HG03432 (cell line): ENCODE measurements around the gene CARD11.
"Not testable (repeated sequence)": the region's sequence is repeated elsewhere in the genome, so short reads cannot be mapped to it uniquely, and the experiment has no call there.

Experiments used
- ATAC-seq: cut with Tn5 transposase; IDR thresholded peaks from one replicate; pipeline ENCODE4 v1.9.1; 2021; ENCODE audit warnings: mild to moderate bottlenecking, moderate library complexity; ENCODE audit not compliant: unreplicated experiment

Gene CARD11

DNA sequence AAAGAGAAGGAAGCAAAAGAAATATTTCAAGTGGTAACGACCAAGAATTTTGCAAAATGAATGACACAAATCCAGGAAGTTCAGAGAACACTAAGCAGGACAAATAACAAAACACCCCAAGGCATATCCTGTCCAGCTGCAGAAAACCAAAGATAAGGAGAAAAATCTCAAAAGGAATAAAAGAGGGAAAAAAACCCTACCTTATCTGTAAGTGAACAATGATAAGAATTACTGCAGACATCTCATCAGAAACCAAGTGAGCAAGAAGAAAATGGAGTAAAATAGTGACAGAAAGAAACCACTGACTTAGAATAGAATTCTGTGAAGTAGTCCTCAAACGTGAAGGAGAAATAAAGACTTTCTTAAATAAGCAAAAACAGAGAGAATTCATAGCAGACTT lies 21.8 kb downstream of the CARD11 start:
- no peak for ATAC-seq

DNA sequence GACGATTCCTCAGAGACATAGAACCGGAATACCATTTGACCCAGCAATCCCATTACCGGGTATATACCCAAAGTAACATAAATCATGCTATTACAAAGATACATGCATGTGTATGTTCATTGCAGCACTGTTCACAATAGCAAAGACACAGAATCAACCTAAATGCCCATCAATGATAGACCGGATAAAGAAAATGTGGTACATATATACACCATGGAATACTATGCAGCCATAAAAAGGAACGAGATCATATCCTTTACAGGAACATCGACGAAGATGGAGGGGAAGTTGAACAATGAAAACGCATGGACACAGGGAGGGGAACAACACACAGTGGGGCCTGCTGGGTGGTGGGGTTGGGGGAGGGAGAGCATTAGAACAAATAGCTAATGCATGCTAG lies 22.4 kb downstream of the CARD11 start:
- not testable (repeated sequence) for ATAC-seq

- ATAC-seq: no peak
Measured at GRCh38 chr7:3020416-3020815, 23.3 kb downstream of the CARD11 start.

DNA sequence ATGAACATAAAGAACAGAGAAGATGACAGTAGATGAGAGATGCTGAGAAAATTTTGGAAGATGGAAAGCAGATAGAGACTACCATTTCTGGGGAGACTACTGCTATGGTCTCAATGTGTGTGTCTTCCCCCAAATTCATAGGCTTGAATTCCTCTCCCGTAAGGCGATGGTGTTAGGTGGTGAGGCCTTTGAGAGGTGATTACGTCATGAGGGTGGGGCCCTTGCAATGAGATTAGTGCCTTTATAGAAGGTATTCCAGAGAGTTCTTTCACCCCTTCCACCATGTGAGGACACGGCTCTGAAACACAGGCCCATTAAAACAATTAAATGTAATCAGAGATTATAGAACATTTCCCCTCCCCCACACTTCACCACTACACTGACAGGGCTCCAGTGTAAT lies 23.9 kb downstream of the CARD11 start:
- no peak for ATAC-seq

DNA sequence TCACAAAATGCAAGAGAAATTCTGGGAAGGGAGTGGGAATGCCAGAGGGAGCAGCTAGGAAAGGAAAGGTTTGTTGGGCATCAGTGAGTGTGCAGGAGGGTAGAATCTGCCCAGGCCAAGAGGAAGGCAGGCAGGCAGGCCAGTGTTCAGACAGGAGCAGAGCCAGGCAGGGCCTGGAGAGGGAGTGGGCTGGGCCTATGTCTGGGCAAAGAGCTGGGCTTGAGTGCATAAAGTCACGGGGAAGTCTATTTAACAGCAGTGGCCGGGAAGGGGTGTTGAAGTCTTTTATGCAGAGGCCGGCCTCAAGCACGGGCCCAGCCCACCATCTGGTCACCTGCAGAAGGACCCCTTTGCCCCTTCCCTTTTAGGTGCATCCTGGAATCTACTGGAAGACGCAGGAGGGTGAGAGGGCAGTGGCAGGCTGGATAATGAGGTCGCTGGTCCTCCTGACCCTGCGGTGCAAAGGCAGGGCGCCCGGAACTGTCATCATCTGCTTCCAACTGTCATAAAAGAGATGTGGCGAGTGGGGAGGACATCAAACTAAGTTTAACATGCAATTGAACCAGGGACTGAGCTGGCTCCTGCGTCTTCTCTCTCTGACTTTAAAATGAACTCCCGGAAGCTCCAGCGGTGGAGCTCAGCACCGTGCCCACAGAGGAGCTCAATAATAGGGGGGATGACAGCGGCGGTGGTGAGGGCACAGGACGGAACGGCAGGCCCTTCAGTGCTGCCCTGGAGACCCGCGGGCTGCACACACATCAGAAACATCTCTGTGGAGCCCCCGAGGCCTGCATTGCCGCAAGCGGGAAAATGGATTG lies 29.5 kb downstream of the CARD11 start:
- ATAC-seq: no peak

- ATAC-seq: no peak
Measured at GRCh38 chr7:3011211-3011852, 32.3 kb downstream of the CARD11 start.

DNA sequence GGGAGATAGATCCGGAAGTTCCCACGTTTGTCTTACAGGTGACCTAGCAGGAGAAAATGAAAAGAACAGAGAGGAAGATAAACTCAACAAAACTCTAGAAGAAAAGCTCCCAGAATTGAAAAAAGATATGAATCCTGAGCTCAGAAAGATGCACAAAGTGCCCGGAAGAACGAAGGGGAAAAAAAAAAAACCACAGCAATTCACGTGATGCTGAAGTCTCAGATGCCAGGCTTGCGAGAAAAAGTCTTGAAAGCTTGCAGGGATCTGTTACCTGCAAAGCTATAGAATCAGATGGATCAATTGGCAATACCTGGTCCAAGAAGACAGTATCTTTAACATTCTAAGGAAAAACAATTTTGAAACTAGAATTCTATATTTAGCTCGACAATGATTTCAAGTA lies 33.5 kb downstream of the CARD11 start:
- no peak for ATAC-seq

- ATAC-seq: no peak
Measured at GRCh38 chr7:3009086-3009485, 34.6 kb downstream of the CARD11 start.

DNA sequence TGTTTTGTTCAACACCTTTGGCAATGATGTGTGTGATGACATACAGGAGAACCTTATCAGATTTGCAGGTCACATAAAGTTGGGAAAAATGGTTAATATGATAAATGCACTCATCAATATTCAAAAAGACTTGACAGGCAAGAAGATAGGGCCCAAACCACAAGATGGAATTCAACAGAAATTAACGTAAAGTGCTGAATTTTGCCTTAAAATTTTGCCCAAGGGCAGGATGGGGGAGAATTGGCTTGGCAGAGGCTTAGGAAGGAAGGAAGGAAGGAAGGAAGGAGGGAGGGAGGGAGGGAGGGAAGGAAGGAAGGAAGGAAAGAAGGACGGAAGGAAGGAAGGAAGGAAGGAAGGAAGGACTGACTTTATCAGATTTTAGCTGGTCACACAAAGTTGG lies 35.3 kb downstream of the CARD11 start:
- ATAC-seq: no peak

GRCh38 chr7:3007696-3008095 lies 36.0 kb downstream of the CARD11 start:
- no peak for ATAC-seq

DNA sequence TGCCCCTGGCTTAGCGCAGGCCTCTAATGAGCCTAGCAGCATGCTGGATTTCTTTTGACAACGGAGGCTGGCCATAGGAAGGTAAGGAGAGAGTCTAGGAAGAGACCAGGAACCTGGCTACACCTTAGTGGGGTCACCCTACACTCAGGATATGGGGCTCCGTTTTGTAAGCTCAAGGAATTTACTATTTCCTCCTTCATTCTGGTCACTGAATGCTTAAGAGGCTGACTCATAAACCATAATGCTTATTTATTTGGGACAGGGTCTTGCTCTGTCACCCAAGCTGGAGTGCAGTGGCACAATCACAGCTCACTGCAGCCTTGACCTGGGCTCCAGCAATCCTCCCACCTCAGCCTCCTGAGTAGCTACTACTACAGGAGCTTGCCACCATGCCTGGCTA lies 38.4 kb downstream of the CARD11 start:
- ATAC-seq: no peak

- ATAC-seq: no peak
Measured at GRCh38 chr7:3003936-3004335, 39.7 kb downstream of the CARD11 start.

DNA sequence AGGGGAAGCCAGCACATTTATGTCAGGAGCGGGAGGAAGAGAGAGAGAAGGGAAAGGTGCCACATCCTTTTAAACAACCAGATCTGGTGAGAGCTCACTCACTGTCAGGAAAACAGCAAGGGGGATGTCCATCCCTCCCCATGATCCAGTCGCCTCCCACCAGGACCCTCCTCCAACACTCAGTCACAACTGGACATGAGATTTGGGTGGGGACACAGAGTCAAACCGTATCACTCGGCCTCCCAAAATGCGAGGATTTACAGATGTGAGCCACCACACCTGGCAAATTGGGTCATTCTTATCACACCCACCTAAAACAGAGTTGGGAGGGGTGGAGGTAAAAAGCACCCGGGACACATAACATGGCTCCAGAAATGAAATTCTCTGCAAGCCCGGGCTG lies 41.0 kb downstream of the CARD11 start:
- no peak for ATAC-seq

- ATAC-seq: no peak
Measured at GRCh38 chr7:3000566-3000965, 43.1 kb downstream of the CARD11 start.

GRCh38 chr7:2999078-2999500 lies 44.6 kb downstream of the CARD11 start:
- ATAC-seq: no peak

DNA sequence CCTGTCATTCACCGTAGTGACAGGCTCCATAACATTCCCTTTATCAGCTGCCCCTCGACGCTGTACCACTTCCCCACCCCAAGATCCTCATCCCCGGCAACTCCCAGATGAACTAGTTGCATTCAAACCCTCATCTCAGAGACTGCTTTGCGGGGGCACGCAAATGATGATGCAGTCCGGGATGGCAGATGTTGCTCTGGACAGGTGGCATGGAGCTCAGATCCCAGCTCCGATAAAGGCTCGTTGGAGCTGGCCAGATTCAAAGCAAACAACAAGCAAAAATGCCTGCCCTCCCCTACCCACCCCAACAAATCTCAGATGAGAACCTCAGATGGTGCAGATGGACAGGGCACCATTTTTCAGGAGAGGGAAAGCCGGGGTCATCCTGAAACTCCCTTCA lies 46.7 kb downstream of the CARD11 start:
- no peak for ATAC-seq

- no peak for ATAC-seq
Measured at GRCh38 chr7:2996141-2996540, 47.5 kb downstream of the CARD11 start.

- ATAC-seq: no peak
Measured at GRCh38 chr7:2993868-2994267, 49.8 kb downstream of the CARD11 start.

DNA sequence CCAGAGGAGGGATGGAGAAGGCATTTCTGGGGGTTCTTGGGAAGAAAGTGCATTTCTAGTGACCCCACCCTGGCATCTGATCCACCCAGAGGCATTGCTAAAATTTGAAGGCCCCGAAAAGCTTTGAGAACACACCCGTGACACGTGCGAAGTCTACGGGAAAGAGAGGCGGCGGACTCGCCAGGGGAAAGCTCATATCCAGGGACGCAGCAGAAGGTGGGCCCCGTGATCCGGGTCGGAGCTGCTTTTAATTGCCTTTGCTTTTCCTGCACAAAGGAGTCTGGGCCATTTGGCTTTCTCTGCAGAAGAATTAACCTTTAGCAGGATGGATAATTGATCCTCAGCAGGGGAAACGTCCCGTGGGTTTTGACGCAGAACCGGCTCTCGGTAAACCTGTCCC lies 50.3 kb downstream of the CARD11 start:
- no peak for ATAC-seq

DNA sequence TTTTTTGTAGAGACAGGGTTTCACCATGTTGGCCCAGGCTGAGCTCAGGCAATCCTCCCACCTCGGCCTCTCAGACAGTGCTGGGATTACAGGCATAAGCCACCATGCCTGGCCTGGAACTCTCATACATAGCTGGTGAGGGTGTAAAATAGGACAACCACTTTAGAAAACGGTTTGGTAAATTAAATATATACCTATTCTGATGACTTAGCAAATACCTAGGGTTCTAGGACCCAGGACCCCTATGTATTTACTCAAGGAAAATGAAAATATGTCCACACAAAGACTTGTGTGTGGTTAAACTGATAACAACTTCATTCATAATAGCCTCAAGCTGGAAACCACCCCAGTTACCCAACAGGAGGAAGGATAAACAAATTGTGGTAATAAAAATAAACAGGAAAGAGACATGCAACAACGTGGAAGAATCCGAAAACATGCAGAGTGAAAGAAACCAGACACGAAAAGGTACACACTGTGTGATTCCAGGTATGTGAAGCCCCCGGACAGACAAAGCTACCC lies 52.7 kb downstream of the CARD11 start:
- ATAC-seq: no peak

- no peak for ATAC-seq
Measured at GRCh38 chr7:2986561-2986960, 57.1 kb downstream of the CARD11 start.

DNA sequence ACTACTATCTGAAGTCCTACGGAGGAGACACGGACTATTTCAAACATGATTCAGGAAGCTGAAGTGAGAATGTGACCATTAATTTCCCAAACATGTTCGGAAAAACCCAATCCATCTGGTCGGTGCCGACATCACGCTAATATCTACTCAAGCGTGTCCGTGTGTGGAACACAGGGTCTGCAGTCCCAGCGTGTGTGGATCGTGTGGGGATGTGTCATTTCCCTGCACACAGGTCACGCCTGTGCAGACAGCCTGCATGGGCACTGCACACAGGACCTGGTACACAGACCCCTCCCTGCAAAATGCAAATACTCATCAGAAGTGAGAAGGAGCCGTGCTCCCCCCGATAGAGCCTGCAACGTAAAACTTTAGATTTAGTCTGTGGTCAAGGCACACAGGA lies 57.8 kb downstream of the CARD11 start:
- no peak for ATAC-seq
